ENCODE results near the gene SPEM1.
"Not testable (repeated sequence)": the region's sequence is repeated elsewhere in the genome, so short reads cannot be mapped to it uniquely, and the experiment has no call there.

The SPEM1 gene

GRCh38 chr17:7443499-7444485 is 23.7 kb downstream of the SPEM1 start:
- no peak for DNase-seq

DNA sequence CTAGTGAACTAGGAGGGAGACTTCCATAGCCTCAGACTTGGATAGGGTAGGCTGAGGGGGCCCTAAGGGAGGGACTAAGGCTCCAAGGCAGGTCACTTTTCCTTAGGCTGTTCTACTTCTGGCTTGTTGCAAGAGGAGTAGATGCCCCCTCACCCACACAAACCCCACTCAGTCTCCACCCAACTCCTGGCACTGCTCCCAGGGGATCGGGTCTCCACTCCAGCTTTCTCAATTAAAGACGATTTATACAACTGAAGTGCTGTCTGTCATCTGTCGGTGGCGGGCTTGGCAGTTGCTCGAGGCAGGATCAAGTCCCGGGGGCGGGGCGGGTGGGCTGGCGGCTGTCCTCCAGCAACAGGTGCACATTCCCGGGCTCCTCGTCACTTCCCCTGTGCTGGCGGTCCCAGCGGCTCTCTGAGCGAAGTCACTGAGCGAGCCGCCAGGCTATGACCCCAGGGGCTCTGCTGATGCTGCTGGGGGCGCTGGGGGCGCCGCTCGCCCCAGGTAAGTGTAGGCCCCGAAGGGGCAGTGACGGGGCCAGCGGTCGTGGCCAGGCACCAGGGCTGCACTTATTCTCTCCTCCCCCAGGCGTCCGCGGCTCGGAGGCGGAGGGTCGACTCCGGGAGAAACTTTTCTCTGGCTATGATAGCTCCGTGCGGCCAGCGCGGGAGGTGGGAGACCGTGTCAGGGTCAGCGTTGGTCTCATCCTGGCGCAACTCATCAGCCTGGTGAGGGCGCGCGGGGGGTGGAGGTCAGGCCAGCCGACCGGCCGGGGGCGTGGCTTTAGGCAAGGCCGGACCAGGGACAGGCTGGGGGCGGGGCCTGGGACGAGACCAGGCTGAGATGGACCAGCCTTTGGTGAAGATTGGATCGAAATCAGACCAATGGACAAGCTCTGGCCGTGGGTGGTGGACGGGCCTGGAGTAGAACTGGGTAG is 24.8 kb downstream of the SPEM1 start, which contains the start of gene CHRNB1:
Gene CHRNB1, plus strand, starts transcription at position 380 of the 937 bp plus-strand sequence. Its CDS starts 67 bp downstream, at position 447.
- no peak for DNase-seq

DNA sequence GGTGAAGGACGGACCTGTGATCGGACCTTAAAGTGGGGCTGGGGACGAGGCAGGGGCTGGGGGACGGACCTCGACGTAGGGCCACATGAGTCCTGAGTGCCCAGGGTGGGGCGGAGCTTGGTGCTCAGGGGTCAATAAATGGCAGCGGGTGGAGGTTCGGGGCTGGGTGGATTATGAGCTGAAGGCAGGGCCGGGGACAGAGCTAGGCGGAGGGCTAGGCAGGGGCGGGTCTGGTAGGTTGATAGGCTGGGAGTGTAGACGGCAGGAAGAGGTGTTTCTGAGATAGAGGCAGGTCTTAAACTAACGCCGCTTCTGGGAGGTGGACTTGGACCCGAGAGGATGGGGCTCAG is 25.5 kb downstream of the SPEM1 start:
- DNase-seq, result no peak

- no peak for DNase-seq
These were observed 28.3 kb downstream of the SPEM1 start for GRCh38 chr17:7448461-7448860.

- no peak for DNase-seq
These were observed 39.9 kb downstream of the SPEM1 start for GRCh38 chr17:7459961-7460545.

DNA sequence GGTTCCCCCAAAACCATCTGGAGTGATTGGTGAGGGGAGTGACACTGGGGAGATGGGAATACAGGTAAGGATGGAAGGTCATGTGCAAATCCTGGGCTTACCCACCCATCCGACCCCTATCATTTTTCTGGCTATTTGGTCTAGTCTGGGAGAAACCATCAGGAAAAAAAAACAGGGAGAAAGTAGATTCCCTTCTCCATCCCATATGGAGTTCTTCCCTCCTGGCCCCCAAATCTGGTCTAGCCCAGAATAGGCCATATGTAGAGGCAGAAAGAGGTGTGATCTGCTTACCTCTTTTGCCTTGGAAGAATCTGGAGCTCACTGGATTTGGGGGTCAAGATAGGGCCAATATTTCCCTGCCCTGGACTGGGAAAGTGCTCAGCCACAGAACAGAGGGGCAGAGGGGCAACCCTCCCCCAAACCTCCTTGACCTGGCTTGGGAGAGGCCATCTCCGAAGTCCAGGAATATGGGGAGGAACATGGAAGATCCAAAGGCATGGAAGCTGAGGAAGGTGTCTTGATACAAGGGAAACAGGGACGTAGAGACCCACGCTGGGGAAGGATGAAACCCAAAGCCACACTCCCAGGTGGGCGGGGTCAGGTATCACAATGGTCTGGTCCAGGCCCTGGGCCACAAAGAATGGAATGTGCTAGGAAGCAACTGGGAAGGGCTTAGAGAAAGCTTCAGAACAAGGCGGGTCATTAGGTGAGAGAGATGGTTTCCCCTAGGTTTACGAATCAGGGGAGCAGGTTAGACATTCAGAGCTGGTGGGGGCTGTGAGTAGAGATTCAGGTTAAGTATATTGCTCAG is 40.9 kb downstream of the SPEM1 start:
- no peak for DNase-seq

DNA sequence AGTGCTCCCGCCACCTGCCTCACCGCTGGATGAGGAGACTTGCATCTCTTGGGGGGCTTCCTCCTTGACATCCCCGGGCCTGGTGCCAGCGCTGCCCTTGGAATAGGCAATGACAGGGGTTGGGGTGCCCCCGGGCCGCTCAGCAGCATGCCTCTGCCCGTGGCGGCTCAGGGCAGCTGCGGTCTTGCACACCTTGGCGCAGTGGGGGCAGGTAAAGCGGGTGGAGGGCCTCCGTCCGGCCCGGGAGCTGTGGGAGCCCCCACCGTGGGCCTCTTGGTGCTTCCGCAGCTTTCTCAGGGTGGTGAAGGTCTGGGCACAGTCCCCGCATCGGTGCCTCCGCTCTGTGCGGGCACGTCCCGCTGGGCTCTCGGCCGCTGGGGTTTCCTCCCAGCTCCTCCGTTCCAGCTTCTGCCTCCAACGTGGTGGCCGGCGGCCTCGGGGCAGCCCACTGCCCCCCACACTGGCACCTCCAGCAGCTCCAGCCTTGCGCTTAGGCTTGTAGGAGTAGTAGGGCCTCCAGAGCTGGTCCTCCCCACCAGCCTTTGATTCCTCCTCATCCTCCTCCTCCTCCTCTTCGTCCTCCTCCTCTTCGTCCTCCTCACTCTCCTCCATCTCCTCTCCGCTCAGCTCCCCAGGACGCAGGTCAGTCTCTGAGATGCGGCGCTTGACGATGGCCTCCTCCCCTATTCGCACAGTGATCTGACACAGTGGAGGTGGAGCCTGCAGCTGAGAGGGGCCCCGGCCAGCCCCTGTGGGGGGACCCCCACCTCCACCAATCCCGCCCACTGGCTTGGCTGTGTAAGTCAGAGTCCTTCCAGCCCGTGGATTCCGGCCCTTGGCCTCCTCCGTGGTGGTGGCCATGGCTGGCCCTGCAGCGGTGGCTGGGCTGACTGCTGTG is 42.6 kb downstream of the SPEM1 start:
- no peak for DNase-seq

GRCh38 chr17:7463372-7463846 is 43.3 kb downstream of the SPEM1 start:
- DNase-seq, result no peak

DNA sequence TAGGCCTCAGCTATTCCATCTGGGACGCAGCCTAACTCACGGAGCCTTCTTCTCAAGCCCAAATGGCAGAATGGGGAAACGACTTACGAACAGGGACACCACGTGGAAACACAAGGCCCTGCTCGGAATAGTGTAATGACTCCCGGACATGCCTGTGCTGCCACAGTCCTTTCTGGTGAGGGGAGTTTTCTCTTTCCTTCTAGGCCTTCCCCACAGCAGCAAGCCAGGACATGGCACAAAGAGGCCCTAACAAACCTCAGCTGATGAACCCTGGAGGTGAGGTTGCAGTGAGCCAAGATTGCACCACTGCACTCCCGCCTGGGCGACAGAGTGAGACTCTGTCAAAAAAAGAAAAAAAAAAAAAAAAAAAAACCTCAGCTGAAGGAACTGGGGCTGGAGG is 44.0 kb downstream of the SPEM1 start:
- no peak for DNase-seq

DNA sequence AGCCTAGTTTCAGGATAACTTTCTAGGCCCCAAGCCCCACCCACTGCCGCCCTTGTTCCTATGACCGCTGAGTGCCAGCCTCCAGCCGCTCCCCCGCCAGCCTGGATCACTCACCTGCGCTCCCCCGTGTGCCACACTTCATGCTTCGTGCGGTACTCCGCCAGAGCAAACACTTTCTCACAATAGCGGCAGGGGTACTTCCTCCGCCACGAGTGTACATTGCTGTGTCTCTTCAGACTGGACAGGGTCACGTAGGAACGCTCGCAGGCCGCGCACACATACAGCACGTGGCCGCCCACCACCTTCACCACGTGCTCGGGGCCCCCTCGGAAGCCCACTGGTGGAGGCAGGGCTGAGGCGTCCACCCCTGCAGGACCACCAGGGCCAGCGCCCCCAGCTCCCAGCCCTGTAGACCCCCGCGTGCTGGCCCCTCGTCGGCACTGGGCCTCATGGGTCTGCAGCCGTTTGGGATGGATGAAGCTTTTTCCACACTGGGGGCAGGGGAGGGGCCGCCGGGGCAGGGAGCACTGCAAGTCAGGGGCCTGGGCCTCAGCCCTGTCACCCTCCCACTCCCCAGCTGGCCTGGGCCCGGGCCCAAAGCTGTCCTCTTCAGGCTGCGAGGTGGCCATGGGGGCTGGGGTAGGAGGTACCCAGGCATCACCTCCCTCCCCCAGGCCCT is 45.6 kb downstream of the SPEM1 start:
- no peak for DNase-seq

DNA sequence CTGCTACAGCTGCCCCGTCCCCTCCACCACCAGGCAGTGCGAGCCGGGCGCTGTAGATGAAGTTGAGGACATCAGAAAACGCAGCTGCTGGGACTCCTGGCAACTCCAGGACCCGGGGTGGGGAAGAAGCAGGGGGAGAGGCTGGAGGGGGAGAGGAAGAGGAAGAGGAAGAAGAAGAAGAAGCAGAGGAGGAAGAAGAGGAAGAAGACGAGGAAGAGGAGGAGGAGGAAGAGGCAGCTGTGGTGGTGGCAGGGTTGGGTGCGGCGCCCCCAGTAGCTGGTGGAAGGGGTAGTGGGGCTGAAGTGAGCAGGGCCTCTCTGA is 46.2 kb downstream of the SPEM1 start:
- DNase-seq, result no peak

DNA sequence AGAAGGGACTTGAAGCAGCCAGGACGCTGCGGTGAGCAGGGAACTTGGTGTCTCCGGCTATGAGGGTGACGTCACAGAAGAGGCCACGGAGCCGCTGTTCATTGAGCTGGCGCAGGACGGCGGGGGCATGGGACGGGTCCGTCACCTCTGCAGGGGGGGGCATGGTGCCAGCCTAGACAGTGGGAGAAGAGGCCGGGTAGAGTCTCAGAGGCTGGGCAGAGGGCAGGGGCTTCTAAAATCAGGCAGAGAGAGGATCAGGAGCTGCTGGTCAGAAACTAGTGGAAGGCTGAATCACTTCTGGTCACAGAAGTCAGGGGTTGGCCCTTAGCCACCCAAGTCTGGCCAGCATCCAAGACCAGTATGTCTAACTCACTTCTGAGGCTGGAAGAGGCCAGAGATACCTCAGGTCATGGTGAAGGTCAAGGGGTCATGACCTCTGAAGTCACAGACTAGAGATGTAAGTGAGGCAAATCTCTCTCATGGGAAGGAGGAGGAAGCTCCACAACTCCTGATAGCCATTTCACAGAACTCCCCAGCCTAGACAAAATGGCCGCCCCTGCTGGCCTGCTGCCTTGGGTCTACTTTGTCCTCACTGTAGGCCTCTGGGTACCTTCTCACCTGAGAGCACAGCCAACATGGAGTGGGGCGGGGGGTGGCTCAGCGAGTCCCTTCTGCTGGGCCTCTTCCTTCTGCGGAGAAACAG is 46.7 kb downstream of the SPEM1 start:
- no peak for DNase-seq

GRCh38 chr17:7467498-7467897 is 47.4 kb downstream of the SPEM1 start:
- no peak for DNase-seq

DNA sequence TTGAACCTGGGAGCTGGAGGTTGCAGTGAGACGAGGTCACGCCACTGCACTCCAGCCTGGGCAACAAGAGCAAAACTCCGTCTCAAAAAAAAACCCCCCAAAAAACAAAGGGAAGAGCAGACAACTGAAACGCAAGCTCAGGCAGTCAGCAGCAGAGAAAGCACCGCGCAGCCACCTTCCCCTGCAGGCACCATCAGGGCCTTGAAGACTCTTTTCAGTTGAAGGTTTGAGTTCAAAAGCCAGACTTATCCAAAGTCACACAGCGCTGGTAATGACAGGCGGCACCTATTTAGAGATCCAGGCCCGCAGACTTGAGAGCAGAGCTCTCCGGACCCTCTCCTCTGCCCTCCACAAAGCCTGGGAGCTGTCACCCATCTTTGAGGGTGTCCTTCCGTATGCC is 48.2 kb downstream of the SPEM1 start:
- no peak for DNase-seq

DNA sequence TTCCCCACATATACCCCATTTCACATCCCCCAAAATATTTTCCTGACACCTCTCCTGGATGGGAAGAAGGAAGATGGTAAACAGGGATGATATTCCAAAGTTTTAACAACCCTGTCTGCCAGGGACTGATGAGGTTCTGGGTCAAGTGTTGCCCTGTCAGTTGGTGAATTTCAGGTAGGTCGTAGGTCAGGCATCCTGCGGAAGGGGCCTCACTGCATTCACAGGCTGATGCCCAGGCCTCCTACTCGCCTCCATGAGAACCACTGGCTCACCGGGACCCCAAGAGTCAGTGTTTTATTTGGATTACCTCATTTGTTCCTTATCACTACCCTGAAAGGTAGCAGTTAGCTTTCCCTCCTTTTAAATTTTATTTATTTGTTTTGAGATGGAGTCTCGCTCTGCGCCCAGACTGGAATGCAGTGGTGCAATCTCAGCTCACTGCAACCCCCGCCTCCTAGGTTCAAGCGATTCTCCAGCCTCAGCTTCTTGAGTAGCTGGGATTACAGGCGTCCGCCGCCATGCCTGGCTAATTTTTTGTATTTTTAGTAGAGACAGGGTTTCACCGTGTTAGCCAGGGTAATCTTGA is 48.8 kb downstream of the SPEM1 start:
- no peak for DNase-seq

DNA sequence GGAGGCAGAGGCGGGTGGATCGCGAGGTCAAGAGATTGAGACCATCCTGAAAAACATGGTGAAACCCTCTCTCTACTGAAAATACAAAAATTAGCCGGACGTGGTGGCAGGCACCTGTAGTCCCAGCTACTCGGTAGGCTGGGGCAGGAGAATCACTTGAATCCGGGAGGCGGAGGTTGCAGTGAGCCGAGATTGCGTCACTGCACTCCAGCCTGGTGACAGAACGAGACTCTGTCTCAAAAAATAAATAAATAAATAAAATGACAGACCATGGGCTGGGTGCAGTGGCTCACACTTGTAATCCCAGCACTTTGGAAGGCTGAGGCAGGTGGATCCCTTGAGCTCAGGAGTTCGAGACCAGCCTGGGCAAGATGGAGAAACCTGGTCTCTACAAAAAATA is 49.7 kb downstream of the SPEM1 start:
- not testable (repeated sequence) for DNase-seq

- not testable (repeated sequence) for DNase-seq
These were observed 50.4 kb downstream of the SPEM1 start for GRCh38 chr17:7470457-7470973.
